Stimulated activated CD8-positive, alpha-beta memory T cell treated with anti-CD3 and anti-CD28 coated beads, Interleukin-12 subunit alpha, Interleukin-12 subunit beta, amount 100 ng/mL, for 24 hours (primary cell): Measurements from ENCODE around the gene CXCR4.
"Not testable (repeated sequence)": the region's sequence is repeated elsewhere in the genome, so short reads cannot be mapped to it uniquely, and the experiment has no call there.

Experiments used
- DNase-seq: peaks from one replicate; pipeline ENCODE4 v3.0.0-alpha.2; 2020; ENCODE audit errors: extremely low read depth

The CXCR4 gene

GRCh38 chr2:136077107-136077506 is 40.8 kb downstream of the CXCR4 start:
- no peak for DNase-seq

GRCh38 chr2:136075476-136075875 is 42.5 kb downstream of the CXCR4 start:
- no peak for DNase-seq

- no peak for DNase-seq
Observed at GRCh38 chr2:136072621-136073020, 45.3 kb downstream of the CXCR4 start.

- DNase-seq, result not testable (repeated sequence)
Observed at GRCh38 chr2:136071887-136072286, 46.1 kb downstream of the CXCR4 start.

- no peak for DNase-seq
Observed at GRCh38 chr2:136070913-136071312, 47.0 kb downstream of the CXCR4 start.

GRCh38 chr2:136069773-136070172 is 48.2 kb downstream of the CXCR4 start:
- DNase-seq, result no peak

GRCh38 chr2:136068581-136069227 is 49.2 kb downstream of the CXCR4 start:
- no peak for DNase-seq

- DNase-seq, result no peak
Observed at GRCh38 chr2:136067897-136068580, 49.9 kb downstream of the CXCR4 start.

- no peak for DNase-seq
Observed at GRCh38 chr2:136067459-136067858, 50.5 kb downstream of the CXCR4 start.

GRCh38 chr2:136065907-136066306 is 52.0 kb downstream of the CXCR4 start:
- no peak for DNase-seq

- no peak for DNase-seq
Observed at GRCh38 chr2:136065384-136065783, 52.6 kb downstream of the CXCR4 start.
